Measurements from ENCODE around the gene SEL1L3. TPM values are rescaled to one million over a fixed set of nuclear protein-coding genes. Genes with fewer than 3 reads are reported as not detected.

SEL1L3 gene
- total and polyA plus RNA-seq, 2 donors (not counting 1 experiment from before 2014, with no cell fraction given), result 120 to 280 TPM

GRCh38 chr4:25847329-25847728 lies 15.5 kb downstream of the SEL1L3 start:
- Histone ChIP-seq H3K4me3 (ENCODE audit: control extremely low read depth in 1 of 5, extremely low read depth in 1 of 5, insufficient read depth in 1 of 5, low read depth in 2 of 5, low read length in 4 of 5) (no peak overlapping the region), H3K4me2 (replicated peaks; ENCODE audit: low read depth, low read length, poor library complexity, severe bottlenecking) (no peak overlapping the region), H3K79me2 (ENCODE audit: control insufficient read depth, insufficient read depth, low read length) (peaks cover 100% of the 10 kb centered on the region), H3K27ac (ENCODE audit: low read length in 2 of 2) (peak overlapping the region in 1 of 2 donors; percentile 11), H3K27me3 (replicated peaks in 1 of 4; ENCODE audit: control extremely low read depth in 1 of 4, control insufficient read depth in 3 of 4, insufficient read depth in 4 of 4, low read length in 3 of 4) (no peaks in the 10 kb centered on the region), H3K9ac (ENCODE audit: low read length) (no peak overlapping the region), H3K4me1 (ENCODE audit: control insufficient read depth in 2 of 2, insufficient read depth in 2 of 2, low read length in 2 of 2) (peaks cover 41 to 68% of the 10 kb centered on the region in 2 donors), H3K36me3 (replicated peaks in 1 of 2; ENCODE audit: control extremely low read depth in 1 of 2, control insufficient read depth in 1 of 2, extremely low read depth in 1 of 2, insufficient read depth in 2 of 2, low read length in 1 of 2) (peaks cover 0 to 78% of the 10 kb centered on the region in 2 experiments), H2AFZ (ENCODE audit: insufficient read depth, low read depth, low read length, poor library complexity, severe bottlenecking) (no peak overlapping the region), H4K20me1 (ENCODE audit: control insufficient read depth, insufficient read depth, low read length, poor library complexity, severe bottlenecking) (peaks cover 89% of the 10 kb centered on the region), H3K9me3 (ENCODE audit: control extremely low read depth in 1 of 3, control insufficient read depth in 2 of 3, insufficient read depth in 1 of 3, low read length in 2 of 3) (no peaks in the 10 kb centered on the region)
- no peak for DNase-seq
- H3K27ac Mint-ChIP-seq, result peak overlapping the region; percentile 53
- H3K4me3 Mint-ChIP-seq, result no peak overlapping the region
- intact Hi-C loops (cut with micrococcal nuclease), result no loop called here
- no peaks in the 10 kb centered on the region for H3K27me3 Mint-ChIP-seq
- no peaks in the 10 kb centered on the region for H3K9me3 Mint-ChIP-seq (ENCODE audit: insufficient read depth)
- 100% methylated on average over 2 of the region's 7 CpGs for WGBS (ENCODE audit: insufficient coverage)
- no peak for TF ChIP-seq EZH2 (IDR thresholded peaks at IDR 0.05; ENCODE audit: borderline replicate concordance, insufficient read depth, low read depth, low read length, poor library complexity, severe bottlenecking)
- TF ChIP-seq CTCF (IDR thresholded peaks at IDR 0.05), result no peak
- no peak for ATAC-seq (ENCODE audit: low read depth)
- ChIA-PET POLR2A (no interaction called here), CTCF (no interaction called here)
- peaks cover 82% of the 10 kb centered on the region for H3K4me1 Mint-ChIP-seq

GRCh38 chr4:25845841-25846653 lies 16.7 kb downstream of the SEL1L3 start:
- H3K4me3 Mint-ChIP-seq, result no peak overlapping the region
- WGBS (ENCODE audit: insufficient coverage), result 90% methylated on average over 7 of the region's 12 CpGs
- H3K9me3 ChIP-seq (ENCODE audit: control extremely low read depth in 1 of 3, control insufficient read depth in 2 of 3, insufficient read depth in 1 of 3, low read length in 2 of 3), result no peaks in the 10 kb centered on the region
- peaks cover 81% of the 10 kb centered on the region for H3K4me1 Mint-ChIP-seq
- intact Hi-C loops (cut with micrococcal nuclease), result no loop called here
- H3K27me3 ChIP-seq (replicated peaks in 1 of 4; ENCODE audit: control extremely low read depth in 1 of 4, control insufficient read depth in 3 of 4, insufficient read depth in 4 of 4, low read length in 3 of 4), result no peaks in the 10 kb centered on the region
- H3K4me3 ChIP-seq (ENCODE audit: control extremely low read depth in 1 of 5, extremely low read depth in 1 of 5, insufficient read depth in 1 of 5, low read depth in 2 of 5, low read length in 4 of 5), result no peak overlapping the region
- H3K9ac ChIP-seq (ENCODE audit: low read length), result no peak overlapping the region
- no peaks in the 10 kb centered on the region for H3K9me3 Mint-ChIP-seq (ENCODE audit: insufficient read depth)
- H3K4me1 ChIP-seq (ENCODE audit: control insufficient read depth in 2 of 2, insufficient read depth in 2 of 2, low read length in 2 of 2), result peaks cover 35 to 67% of the 10 kb centered on the region in 2 donors
- H3K27me3 Mint-ChIP-seq, result no peaks in the 10 kb centered on the region
- peak overlapping the region in 1 of 2 donors; percentile 39 for H3K27ac ChIP-seq (ENCODE audit: low read length in 2 of 2)
- no peak overlapping the region for H2AFZ ChIP-seq (ENCODE audit: insufficient read depth, low read depth, low read length, poor library complexity, severe bottlenecking)
- no peak overlapping the region for H3K4me2 ChIP-seq (replicated peaks; ENCODE audit: low read depth, low read length, poor library complexity, severe bottlenecking)
- H4K20me1 ChIP-seq (ENCODE audit: control insufficient read depth, insufficient read depth, low read length, poor library complexity, severe bottlenecking), result peaks cover 90% of the 10 kb centered on the region
- ATAC-seq (ENCODE audit: low read depth), result no peak
- peak overlapping the region; percentile 46 for H3K27ac Mint-ChIP-seq
- H3K36me3 ChIP-seq (replicated peaks in 1 of 2; ENCODE audit: control extremely low read depth in 1 of 2, control insufficient read depth in 1 of 2, extremely low read depth in 1 of 2, insufficient read depth in 2 of 2, low read length in 1 of 2), result peaks cover 0 to 80% of the 10 kb centered on the region in 2 experiments
- TF ChIP-seq EZH2 (IDR thresholded peaks at IDR 0.05; ENCODE audit: borderline replicate concordance, insufficient read depth, low read depth, low read length, poor library complexity, severe bottlenecking) (no peak), CTCF (IDR thresholded peaks at IDR 0.05) (no peak)
- POLR2A ChIA-PET, result interaction anchor here (1.6 kb wide), 1 partner anchor 14 kb away, joined by 4 read pairs; no protein-coding TSS in a partner anchor
- peaks cover 100% of the 10 kb centered on the region for H3K79me2 ChIP-seq (ENCODE audit: control insufficient read depth, insufficient read depth, low read length)
- DNase-seq, result no peak
- CTCF ChIA-PET, result interaction anchor here (1.1 kb wide), 1 partner anchor 67 kb away, joined by 4 read pairs; no protein-coding TSS in a partner anchor
